ENCODE results near the gene FAAP100.

The FAAP100 gene, protein sequence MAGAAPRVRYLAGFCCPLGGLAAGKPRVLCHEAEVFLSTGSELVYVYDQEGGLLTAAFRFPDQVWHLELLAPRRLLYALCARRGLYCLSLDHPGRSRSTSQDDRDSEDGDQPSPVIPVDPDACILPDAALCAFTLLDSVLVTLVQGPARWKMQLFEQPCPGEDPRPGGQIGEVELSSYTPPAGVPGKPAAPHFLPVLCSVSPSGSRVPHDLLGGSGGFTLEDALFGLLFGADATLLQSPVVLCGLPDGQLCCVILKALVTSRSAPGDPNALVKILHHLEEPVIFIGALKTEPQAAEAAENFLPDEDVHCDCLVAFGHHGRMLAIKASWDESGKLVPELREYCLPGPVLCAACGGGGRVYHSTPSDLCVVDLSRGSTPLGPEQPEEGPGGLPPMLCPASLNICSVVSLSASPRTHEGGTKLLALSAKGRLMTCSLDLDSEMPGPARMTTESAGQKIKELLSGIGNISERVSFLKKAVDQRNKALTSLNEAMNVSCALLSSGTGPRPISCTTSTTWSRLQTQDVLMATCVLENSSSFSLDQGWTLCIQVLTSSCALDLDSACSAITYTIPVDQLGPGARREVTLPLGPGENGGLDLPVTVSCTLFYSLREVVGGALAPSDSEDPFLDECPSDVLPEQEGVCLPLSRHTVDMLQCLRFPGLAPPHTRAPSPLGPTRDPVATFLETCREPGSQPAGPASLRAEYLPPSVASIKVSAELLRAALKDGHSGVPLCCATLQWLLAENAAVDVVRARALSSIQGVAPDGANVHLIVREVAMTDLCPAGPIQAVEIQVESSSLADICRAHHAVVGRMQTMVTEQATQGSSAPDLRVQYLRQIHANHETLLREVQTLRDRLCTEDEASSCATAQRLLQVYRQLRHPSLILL

DNA sequence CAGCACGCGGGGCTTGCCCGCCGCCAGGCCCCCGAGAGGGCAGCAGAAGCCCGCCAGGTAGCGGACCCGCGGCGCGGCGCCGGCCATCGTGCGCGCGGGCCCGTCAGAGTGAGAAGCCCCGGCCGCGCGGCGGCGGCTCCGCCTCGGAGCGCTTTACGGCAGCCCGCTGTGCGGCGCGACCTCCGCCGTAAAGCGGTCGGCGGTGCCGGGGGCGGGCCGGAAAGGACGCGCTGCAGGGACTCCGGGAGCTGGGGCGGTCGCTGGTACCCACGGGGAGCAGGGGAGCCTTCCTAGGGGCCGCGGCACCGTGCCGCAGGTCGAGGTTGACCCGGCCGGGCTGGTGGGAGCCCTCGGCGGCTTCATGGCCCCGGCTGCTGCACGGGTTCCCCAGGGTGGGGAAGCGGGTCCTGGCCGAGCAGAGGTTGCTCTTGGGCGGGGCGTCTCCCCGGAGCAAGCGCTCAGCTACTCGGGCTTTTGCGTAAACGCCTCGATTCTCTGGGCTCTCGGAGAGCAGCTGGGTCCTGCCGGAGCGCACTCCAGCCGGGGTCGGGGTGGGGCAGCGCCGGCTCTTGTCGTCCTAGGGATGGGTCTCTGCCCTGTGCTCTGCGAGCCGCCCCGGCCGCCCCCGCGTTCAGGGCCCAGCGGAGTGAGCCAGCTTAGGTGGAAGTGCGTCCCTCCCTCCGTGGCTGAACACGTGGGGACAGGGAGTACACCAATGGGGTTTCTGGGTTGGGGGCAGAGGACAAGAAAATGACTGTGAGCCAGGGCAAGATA, at the start of gene FAAP100:
FAAP100 (minus strand) TSS at position 110 of the 774 bp plus-strand sequence; CDS start at position 87, 23 bp downstream.
- TF ChIP-seq, protein P1, sequence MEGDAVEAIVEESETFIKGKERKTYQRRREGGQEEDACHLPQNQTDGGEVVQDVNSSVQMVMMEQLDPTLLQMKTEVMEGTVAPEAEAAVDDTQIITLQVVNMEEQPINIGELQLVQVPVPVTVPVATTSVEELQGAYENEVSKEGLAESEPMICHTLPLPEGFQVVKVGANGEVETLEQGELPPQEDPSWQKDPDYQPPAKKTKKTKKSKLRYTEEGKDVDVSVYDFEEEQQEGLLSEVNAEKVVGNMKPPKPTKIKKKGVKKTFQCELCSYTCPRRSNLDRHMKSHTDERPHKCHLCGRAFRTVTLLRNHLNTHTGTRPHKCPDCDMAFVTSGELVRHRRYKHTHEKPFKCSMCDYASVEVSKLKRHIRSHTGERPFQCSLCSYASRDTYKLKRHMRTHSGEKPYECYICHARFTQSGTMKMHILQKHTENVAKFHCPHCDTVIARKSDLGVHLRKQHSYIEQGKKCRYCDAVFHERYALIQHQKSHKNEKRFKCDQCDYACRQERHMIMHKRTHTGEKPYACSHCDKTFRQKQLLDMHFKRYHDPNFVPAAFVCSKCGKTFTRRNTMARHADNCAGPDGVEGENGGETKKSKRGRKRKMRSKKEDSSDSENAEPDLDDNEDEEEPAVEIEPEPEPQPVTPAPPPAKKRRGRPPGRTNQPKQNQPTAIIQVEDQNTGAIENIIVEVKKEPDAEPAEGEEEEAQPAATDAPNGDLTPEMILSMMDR (conservative IDR thresholded peaks at IDR 0.05): no peak
- H3K27ac ChIP-seq: peak within 1 kb of the TSS; percentile 90

DNA sequence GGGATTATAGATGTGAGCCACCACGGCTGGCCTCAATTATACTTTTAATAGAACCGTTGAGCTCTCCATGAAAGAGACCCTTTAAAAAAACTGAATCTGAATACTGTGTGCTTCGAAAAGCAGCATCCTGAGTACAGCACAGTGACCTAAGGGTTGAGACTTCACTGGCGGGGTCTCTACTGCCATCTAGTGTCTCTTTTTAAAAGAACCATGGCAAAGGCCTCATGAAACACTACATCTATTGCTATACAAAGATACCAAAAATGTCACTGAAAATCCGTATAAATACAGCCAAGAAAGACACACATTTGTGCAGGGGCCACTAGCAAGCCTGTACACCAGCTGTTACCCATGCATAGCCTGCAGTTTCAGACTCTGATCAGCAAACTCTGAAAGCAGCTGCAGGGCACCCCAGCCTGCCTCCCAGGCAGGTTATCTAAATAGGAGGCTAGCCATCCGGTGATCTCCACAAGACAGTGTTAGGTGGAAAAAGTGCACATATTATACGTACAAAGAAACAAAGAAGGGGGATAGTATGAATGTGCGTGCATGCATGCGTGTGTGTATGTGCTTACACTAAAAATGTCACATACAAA, 49.5 kb upstream of the FAAP100 start:
- TF ChIP-seq, protein P1 (conservative IDR thresholded peaks at IDR 0.05): peak; percentile 97
- 0 out of 2 replicates have a peak overlapping the region, but pooled peaks have one; percentile 2 for H3K27ac ChIP-seq

DNA sequence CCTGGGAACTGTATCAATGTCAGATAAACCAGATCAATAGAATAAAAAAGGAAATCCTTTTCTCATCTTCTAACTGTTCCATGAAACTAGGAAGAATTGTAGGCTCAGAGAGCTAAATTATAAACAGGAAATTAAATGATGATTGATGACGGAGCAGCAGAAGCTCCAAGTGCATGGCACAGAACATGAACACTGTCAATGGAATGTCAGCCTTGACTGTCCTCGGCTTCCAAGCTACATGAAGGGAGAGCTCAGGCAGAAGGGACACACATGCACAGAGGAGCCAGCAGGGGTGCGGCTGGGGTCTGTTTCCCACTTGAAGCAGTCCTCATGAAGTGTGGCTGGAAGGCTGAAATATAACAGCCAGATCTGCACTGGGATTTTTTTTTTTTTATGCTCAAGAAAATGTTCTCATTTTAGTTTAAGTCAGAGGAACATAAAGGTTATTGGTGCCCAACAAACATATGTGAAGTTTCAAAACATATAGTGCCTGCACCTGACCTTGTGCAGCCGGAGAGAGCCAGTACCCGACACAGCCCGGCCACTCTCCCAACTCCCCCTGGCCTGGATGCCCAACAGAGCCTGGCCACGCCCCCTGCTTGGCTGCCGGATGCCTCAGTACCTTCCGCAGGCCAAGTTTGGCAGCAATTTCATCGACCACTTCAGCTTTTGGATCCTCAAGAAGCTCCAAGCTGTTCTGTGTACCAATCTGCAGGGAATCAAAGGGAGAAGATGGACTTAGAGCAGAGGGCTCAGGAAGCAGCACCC, 47.8 kb upstream of the FAAP100 start:
- TF ChIP-seq, protein P1 (conservative IDR thresholded peaks at IDR 0.05): no peak
- no peak overlapping the region for H3K27ac ChIP-seq

DNA sequence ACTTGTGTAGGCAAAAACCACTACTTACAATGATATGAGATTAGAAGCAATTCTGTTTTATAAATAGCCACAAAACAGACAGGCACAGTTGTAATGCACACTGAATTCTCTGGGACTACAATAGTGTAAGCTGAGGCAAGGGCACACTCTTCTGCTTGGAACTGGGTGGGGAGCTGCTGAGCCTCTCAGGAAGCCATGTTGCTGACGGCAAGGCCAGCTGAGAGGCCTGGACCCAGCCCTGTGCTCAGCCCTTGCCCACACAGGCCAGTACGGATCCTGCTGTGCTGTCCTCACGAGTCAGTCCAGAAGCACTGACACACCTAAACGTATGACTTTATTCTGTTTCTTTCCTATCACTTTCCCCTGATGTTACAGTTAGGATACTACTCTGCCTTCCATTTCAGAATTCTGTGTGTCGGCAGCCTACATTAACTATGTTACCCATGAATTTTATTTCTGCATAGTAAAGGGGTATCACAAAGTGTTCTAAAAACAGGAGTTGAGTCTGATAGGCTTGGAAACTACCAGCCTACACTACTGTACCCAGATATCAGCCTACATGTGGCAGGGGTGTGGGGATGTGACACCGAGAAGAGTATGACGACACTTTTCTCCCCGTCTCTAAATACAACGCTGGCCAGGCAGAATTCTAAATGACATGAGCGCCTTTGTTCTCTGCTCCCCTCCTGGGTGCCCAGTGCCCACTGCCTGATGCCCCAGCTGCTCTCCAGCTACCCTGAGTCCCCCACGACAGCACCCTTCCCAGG, 41.1 kb upstream of the FAAP100 start:
- H3K27ac ChIP-seq: no peak overlapping the region
- TF ChIP-seq, protein P1 (conservative IDR thresholded peaks at IDR 0.05): no peak

DNA sequence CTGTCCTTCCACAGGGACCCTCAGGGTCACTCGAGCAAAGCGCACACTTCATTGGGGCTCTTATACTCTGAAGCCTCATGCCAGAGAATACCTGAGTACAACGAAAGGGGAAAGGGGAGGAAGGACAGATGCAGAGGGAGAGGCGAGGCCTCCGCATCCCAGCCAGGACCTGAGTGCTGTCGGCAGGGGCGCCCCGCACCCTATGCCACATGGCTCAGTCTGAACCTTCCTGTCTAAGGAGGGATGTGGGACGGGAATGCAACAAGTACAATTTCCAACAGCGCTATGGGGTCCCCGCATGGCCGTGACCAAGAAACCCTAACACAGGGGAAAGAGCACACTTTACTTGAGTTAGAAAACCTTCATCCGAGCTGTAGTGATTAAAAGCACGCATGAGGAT, 39.8 kb upstream of the FAAP100 start:
- TF ChIP-seq, protein P1 (conservative IDR thresholded peaks at IDR 0.05): no peak
- H3K27ac ChIP-seq: no peak overlapping the region

DNA sequence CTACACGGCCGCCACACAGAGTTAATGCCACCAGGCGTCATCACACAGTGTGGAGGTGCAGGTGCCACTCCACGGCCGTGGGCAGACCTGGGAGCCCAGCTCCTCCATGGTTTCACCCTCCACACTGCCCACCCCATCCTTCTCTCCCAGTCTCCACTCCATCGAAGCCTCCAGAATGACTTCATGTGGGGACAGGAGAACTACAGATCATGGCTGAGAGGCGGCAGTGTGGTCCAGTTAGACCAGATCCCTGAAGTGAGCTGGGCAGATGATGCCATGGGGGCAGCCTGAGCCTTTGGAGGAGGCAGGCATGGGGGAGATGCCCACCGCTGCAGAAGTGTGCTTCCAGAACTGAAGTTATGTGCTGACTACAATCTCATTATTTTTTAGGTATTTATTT, 38.0 kb upstream of the FAAP100 start:
- no peak overlapping the region for H3K27ac ChIP-seq
- TF ChIP-seq, protein P1 (conservative IDR thresholded peaks at IDR 0.05): no peak

Measured in VCaP (cell line).